ENCODE measurements around the gene HIP1.

- TF ChIP-seq CTCF (IDR thresholded peaks at IDR 0.05) (no peak), ZFX (IDR thresholded peaks at IDR 0.05; ENCODE audit: borderline replicate concordance) (no peak)
Observed at GRCh38 chr7:75631711-75632110, 107.0 kb downstream of the HIP1 start.
